Dermis blood vessel endothelial cell (primary cell): ENCODE results near the gene TTLL10. TPM values are rescaled to one million over a fixed set of nuclear protein-coding genes. Genes with fewer than 3 reads are reported as not detected.
A peak's percentile ranks its signal among the peaks of the same experiment; 100 is the strongest.

ENCODE experiments used
- DNase-seq: peaks from one replicate; pipeline ENCODE4 v3.0.0; 2010
- total RNA-seq: library from RNA; depleted of rRNA; stranded (reverse); fragments of >200 nt; gene quantifications from 2 replicates; pipeline ENCODE4 v1.2.3, GENCODE V29; 2014

The TTLL10 gene, protein sequence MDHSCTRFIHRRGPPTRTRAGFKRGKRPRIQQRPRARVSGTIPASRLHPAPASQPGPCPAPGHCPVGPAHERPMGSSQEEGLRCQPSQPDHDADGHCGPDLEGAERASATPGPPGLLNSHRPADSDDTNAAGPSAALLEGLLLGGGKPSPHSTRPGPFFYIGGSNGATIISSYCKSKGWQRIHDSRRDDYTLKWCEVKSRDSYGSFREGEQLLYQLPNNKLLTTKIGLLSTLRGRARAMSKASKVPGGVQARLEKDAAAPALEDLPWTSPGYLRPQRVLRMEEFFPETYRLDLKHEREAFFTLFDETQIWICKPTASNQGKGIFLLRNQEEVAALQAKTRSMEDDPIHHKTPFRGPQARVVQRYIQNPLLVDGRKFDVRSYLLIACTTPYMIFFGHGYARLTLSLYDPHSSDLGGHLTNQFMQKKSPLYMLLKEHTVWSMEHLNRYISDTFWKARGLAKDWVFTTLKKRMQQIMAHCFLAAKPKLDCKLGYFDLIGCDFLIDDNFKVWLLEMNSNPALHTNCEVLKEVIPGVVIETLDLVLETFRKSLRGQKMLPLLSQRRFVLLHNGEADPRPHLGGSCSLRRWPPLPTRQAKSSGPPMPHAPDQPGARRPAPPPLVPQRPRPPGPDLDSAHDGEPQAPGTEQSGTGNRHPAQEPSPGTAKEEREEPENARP
- total RNA-seq, result not detected in 2 replicates

DNA sequence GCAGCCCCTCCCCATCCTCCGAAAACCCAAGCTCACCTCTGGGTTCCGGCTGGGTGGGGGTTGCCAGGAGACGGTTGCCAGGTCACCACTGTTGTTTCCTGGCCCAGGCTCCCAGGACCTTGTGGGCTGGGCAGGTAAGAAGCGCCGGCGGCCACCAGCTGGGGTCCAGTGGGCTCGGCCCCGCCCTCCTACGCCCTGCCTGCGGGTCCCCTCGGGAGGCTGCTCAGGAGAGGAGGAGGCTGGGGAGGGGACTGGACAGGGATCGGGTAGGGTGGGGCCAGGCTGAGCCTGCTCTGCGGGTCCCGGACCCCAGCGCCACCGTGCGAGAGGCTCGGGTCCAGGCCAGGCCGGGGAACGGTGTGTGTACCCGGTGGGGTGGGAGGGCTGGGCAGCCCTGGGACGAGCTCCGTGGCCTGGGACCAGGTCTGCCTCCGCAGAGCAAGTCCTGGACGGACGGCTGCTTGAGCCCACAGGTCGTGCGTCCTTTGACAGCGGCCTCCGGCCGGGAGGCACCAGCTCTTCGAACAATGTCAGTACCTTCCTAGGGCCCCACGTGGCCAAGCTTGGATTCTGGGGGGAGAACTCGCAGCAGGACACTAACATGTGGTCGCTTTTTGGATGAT, at the start of gene TTLL10:
Gene TTLL10 (plus strand): TSS at position 88 of the 623 bp plus-strand sequence. CDS start 5,336 bp downstream, outside the sequence.
- DNase-seq, result no peak

DNA sequence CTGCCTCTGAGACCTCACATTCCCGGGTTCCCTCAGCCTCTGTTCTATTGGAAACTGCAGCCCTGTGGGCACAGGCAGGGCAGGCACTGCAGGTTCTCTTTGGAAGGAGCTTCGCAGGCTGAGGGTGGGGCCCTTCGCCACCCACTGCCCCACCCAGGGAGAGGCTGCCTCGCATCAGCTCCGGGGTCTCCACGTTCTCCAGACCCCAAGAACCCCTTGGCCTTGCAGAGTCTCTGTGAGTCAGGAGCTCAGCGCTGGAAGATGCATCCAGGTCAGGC, 49.2 kb upstream of the TTLL10 start:
- no peak for DNase-seq

DNA sequence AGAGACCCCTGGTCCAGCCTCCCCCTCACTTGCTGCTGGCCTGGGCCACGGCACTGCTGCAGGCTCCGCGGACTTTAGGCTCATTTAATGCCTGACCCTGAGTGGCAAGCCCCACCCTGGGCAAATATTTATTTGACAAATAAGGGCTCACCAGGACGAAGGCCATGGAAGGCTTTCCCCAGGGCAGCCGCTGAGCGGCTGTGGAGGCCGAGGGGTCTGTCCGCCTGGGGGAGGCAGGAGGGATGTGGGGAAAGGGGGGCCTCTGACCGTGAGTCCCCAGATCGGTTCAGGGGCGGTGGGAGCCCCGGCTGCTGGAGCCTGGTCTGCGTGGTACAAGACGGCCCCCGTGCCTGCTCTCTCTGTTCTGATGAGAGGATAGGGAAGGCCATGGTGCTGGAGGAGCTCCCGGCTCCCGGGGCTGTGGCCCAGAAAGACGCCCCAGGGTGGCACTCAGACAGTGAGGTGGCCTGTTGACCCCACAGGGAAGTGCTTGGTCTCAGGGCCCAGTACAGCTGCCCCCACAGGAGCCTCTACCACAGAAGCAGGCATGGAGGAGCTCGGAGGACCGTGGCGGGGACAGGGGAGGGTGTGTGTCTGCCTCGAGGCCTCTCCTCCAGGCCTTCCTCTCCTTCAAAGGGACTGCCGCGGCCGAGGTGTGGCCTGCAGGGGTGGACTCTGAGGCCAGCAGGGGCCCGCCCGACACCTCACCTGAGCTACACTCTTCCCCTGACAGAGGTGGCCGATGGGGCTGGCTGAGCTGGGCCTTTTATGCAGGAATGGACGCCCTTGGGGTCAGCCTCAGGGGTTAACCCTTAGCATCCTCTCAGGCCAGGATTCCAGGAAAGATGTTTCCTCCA, 48.7 kb upstream of the TTLL10 start:
- DNase-seq, result no peak

DNA sequence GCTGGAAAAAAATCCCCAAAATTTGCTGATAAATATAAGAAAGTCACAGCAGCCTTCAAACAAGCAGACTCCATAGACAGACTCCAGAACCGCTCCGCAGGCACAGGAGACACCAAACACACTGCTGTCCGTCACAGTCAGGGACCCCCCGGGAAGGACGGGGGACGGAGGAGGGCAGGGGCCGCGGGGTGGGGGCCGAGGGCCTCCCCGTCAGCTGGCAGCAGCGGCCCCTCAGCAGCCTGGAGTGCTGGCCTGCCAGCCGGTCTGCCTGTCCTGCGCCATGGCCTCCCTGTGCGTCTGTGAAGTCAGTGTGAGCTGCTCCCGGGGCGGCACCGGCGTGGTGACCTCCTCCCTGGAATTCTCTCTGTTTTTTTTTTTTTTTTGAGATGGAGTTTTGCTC, 47.7 kb upstream of the TTLL10 start:
- no peak for DNase-seq

DNA sequence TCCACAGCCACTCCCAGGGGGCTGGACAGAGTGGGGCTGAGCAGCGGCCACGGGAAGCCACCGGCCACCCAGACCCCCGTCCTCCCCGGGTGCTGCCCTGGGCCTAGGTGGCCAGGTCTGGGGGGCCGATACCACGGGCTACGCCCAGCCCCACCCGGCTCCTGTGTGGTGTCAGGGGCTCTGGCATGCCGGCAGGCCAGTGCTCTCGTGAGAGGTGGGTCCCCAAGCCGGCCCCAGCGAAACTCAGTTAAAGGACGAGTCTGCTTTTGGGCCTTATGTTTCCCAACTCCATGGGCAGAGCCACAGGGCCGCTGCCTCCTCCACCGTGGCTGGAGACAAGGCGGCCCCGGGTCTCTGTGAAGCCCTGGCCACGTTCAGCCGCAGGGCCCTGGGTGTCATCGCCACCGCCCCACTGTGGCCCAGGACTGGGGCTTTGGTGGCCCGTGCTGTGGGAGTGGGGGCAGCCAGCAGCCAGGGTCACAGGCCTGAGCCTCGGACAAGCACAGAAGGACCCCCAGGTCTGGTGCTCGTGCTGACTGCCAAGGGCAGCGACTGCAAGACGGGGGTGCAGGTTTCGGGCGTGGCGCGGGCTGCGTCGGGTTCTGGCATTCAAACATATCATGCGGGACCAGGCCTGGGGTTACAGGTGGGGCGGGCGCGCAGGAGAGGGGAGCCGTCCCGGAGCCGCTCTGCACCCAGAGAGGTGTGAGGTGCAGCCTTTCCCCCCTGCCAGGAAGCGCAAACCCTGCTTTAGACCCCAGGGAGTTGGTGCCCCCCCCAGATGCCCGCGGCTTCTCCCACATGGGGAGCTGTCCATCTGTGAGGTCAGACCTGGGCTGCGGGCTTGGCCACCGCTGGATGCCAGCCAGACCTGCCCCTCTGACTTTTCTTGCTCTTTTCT, 45.9 kb upstream of the TTLL10 start:
- DNase-seq, result no peak

DNA sequence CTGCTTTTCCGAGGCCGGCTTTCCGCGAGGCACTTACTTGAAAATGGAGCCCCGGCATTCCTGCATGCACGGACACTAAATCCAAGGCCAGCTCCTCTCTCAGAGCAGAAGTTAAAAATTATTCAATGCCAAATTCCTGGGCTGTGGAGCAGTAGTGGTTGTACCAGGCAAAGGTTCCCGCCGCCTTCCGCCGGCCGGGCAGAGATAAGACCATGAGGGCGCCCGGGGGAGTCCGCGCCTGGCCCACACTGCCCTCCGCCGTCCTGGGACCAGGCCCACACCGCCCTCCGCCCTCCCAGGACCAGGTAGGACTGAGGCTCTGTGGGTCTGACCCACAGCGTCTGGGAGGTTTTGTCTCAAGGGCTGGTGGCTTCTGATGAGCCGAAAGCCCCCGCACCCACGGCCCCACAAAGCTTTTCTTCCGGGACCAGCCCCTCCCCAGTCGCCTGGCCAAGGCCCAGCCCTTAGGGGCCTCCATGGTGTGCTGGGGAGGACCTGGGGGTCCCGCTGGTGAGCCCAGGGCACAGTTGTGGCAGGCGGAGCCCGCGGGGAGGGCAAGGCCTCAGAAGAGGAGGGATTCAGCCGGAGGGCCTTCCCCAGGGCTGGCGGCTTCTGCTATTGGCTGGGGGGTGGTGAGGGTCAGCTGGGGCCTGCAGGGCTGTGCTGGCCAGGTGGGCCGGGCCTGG, 45.1 kb upstream of the TTLL10 start:
- no peak for DNase-seq

DNA sequence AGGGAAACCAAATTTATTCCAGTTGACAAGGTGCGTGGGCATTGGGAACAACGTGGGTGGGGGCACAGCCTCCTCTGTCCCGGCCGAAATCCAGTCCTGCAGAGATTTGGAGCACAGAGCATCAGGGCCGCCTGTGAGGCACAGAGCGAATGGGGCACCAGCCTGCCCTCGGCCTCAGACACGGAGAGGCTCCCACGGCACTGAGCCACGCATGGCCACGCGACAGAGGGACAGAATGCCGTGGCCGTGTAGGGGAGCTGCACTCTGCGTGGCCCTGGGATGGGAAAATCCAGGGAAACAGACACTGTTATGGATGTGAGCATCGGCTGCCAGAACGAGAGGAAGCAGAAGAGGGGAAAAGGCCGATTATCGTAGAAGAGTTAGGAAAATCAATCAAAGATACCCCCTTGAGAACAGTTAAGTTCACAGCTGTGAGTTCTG, 44.3 kb upstream of the TTLL10 start:
- DNase-seq, result no peak

DNA sequence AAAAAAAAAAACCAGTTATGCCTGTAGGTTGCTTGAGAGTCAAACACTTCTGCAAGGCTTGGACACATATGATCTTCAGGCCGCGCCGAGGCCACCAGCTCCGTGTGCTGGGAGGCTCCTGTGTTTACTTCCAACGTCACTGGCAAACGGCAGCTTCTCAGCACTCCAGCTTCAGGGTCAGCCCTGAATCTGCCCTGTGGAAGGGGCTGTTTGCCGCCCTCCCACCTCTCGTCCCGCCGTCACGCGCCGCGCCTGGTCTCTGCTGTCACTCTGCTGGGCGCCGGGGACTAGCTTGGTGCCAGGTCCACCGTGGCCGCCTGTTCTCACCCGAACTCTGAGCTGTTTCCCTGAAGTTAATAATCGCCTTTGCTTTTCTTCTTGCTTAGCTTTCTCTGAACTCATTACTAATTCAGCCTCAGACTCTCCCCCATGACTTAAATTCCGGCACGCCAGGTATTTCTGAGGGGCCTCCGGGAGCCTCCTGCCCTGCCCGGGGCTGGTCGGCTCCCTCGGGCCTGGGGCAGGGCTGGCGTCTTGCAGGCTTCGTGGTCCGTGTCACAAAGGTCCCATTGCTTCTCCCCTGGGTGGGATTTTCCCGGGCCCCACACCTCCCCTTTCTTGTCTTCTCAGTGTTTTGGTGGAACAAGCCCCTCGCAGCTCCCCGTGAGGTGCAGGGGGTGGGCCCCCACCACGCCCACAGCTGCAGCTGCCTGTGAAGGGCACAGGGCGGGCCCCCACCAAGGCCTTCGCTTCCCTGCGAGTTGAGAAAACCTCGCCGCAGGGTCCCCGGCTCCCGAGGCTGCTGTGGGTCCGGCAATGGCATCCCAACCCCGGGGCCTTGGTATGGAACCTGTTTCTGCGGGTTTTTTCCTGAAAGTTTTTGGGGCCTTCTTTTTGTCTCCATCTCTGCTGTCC, 43.2 kb upstream of the TTLL10 start:
- no peak for DNase-seq

DNA sequence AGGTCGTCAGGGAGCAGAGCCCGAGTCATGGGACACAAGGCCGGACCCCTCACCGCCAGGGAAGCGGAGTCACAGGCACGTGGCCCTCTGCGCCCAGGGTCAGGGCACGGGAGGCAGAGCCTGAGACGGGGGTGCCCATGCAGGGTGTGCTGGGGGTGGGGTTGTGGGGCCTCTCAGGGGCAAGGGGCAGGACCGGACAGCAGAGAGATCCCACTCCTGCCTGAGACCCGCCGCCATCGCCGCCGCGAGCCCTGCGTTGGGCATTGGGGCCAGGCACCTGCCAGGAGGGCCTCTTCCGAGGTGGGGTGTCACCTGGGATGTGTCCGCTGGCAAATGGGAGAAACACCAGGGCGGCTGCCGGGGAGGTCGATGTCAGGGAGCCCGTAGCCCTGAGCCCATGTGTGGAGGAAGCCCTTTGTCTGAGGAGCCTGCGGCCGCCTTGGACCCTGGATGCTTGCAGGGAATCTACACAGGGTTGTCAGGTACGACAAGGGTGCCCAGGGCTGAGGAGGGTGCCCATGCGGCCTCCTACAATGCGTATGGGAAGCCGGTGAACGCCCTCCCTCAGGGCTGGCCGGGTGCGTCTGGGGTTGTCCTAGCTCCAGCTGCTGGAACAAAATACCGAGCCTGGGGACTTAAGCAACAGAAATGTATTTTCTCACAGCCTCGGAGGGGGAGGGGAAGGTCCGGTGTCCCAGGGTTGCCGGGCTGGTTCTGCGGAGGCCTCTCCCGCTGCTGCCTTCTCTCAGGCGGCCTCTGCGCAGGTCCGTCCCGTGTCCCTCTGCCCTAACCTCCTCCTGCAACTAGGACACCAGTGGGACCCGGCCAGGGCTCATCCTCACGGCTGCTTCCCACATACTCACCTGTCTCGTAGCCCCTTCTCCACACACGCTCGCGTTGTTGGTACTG, 41.4 kb upstream of the TTLL10 start:
- no peak for DNase-seq

DNA sequence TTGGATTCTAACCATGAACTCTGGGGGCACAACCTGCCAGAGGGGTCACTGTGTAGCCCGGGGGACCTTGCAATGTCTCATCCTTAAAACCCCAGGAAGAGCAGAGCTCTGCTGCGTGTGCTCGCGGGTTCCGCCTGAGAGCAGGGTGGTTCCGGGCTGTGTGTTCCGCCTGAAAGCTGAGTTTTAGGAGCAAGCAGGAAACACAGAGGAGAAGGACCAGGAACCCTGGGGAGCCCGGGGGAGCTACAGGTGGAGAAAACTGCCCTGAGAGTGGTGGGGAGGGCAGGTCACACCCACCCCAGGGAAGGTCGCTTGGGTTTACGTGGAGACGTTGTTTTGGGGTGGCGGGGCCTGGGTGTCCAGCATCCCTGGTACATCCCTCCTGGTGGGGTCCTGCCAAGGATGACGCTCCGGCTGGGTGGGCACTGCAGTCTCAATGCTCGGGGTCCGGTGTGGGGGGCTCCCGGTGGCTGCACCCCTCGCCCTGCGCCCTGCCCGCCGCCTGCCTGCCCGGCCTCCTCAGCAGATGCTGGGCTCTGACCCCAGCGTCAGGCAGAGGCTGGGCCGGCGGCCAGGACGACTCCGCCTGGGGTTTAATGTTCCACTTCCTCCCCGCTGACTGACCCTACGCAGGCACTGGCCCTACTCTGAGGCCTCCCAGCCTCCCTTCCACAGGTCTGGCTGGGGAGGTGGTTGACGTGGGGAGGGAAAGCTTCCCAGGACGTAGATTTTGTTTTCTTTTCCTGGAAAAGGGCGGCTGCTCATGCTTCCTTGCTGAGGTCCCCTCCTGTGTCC, 40.5 kb upstream of the TTLL10 start:
- DNase-seq, result peak; percentile 32

DNA sequence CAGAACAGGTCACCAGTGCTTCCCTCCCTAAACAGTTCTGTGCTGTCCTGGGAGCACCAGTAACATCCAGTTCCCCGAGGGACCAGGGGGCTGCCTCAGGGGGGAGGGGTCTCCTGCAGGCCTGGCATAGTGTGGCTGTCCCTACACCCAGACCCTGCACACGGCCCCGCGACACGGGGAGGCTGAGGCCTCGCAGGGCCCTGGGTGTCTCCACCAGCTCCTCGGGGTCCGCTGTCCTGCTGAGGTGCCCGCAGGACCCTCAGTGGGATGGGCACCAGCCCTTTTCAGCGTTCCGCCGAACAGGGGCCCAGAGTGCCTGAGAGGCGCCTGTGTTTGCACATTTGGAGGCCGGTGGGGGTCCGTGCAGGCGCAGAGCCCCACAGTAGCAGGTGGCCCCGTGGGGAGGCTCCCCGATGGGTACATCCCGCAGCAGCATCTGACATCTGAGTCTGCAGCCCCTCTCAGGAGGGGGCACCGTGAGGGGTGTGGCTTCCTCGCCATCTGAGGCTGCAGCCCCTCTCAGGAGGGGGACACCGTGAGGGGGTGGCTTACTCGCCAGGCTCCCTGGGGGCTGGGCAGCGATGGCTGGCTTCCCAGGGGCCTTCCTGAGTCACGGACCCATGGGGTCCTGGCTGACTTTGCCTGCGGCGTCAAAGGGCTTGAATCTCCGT, 39.2 kb upstream of the TTLL10 start:
- DNase-seq, result no peak

DNA sequence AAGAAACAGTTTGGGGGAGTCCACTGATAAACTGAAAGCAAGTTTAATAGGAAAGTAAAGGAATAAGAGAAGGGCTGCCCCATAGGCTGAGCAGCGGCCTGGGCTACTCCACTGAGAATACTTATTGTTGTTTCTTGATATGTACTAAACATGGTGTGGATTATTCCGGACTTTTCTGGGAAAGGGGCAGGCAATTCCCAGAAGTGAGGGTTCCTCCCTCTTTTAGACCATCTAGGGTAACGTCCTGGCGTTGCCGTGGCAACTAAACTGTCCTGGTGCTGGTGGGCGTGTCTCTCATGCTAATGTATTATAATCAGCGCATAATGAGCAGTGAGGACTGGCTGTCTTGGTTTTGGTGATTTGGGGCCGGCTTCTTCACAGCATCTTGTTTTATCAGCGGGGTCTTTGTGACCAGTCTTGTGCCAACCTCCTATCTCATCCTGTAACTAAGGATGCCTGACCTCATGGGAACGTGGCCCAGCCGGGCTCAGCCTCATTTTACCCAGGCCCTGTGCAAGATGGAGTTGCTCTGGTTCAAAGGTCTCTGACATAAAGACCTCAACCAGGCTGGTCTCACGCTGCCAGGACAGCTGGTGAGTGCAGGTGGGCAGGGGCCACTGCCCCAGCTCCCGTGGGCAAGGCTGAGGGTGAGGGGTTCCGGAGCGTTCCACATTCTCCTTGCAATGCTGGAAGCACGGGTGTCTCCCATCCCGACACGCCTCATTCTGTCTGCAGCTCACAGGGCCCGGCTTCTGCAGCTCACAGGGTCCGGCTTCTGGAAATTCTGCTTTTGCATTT, 38.1 kb upstream of the TTLL10 start:
- no peak for DNase-seq

DNA sequence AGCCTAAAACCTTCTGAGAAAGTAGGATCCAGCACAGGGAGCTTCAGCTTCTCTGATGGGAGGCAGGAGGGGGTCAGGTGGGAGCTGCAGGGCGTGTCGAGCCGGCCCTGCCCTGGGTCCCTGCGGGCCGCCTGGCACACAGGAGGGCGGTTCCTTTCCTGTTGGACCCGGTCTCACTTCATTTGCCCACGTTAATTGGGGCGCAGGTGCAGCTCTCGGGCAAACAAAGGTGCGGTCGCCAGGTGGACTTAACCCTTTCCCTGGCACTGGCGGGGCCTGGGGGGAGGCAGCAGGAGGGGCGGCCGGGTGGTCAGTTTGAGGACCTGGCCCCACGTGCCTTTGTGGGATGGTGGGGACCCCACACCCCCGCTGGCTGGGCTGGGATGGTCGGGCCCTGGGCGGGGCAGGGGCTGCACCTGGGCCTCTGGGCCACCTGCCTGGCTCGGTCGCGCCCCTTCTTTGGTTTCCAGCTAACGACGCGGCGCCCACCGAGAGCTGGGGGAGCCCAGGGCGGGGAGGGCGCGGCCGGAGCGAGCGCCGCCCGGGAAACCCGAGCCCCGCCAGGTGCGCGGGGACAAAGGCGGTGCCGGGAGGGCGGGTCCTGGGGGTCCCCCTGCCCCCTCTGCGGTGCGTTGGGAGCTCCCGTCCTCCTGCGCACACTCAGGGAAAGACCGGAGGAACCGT, 37.0 kb upstream of the TTLL10 start:
- no peak for DNase-seq

DNA sequence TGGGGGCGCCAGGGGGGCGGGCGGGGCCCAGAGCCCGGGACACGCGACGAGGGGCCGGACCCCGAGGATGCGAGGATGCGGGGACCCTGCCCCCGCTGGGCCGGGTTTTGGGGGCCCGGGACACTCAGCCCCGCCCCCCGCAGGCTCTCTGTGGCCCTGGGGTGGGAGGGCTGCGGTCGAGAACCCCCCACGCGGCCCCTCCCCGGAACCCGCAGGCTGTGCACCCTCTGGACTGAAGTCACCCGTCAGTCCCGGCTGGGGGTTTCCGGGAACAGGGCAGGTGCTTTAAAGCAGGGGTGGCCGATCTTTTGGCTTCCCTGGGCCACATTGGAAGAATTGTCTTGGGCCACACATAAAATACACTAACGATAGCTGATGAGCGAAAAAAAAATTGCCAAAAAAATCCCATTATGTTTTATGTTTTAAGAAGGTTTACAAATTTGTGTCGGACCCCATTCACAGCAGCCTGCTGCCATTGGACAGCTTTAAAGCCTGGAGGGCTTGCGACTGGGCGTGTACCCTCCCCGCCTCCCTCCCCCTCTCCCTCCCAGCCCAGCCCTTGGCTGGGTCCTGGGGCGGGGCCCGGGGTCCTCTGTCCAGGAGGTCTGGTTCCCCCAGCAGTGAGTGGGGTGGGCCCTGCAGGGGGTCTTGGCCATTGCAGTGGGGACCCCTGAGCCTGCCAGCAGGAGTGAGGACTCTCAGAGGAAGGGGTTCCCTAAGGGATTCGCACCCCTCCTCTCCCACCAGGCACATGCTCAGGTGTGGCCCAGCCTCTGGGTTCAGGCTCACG, 36.2 kb upstream of the TTLL10 start:
- DNase-seq, result no peak

DNA sequence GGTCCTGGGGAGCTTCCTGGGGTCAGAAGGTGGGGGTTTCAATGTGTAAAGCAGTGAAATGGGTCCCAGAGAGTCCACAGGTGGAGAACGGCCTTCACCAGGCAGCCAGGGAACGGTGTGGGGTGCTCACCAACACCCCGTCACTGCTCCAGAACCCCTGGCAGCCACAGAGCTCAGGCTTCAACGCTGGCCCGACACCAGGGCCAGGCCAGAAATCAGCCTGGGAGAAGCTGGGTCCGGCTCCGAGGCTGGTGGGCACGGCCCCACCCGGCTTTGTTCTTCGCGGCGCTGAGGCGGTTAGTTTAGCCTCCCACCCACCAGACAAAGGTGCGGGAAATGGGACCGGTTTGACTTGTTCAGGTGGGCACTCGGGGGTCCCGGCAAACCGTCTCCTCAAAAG, 33.0 kb upstream of the TTLL10 start:
- no peak for DNase-seq
